ENCODE measurements around the gene HGFAC. TPM values are rescaled to one million over a fixed set of nuclear protein-coding genes. Genes with fewer than 3 reads are reported as not detected.

HGFAC gene
- total and polyA plus RNA-seq, 2 of the 13 experiments (the other 11 are each of a cell fraction or from before 2014, with no cell fraction given): 8.5 to 63.6 TPM

DNA sequence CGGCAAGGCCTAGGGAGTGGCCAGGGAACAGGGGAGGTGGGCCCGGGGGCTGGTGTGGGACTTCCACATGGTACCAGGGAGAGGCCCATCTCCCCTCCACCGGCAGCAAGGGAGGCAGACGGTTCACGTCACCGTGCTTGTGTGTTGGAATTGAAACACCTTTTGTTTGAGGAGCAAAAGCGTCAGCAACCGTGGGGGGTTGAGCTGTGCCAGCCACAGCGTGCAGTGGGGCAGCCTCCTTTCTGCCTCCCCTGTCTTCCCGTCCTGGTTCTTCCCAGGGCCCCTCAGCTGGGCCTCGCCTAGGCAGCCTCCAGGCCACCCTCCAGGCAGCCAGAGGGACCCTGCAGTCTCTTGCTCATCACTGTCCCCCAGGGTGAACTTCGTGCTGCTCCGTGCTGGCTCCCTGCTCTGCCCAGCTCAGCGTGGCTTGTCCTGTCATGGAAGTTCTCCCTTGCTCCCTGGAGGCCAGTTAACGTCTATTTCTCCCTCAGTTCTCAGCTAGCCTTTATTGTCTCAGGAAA is 32.1 kb upstream of the HGFAC start (continued):
- TF ChIP-seq, protein P1, sequence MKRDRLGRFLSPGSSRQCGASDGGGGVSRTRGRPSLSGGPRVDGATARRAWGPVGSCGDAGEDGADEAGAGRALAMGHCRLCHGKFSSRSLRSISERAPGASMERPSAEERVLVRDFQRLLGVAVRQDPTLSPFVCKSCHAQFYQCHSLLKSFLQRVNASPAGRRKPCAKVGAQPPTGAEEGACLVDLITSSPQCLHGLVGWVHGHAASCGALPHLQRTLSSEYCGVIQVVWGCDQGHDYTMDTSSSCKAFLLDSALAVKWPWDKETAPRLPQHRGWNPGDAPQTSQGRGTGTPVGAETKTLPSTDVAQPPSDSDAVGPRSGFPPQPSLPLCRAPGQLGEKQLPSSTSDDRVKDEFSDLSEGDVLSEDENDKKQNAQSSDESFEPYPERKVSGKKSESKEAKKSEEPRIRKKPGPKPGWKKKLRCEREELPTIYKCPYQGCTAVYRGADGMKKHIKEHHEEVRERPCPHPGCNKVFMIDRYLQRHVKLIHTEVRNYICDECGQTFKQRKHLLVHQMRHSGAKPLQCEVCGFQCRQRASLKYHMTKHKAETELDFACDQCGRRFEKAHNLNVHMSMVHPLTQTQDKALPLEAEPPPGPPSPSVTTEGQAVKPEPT (CRISPR knock-in tag; IDR thresholded peaks at IDR 0.05; ENCODE audit: low read depth): no peak
- TF ChIP-seq ZNF256 (CRISPR knock-in tag; conservative IDR thresholded peaks at IDR 0.05) (no peak), TOPORS (CRISPR knock-in tag; IDR thresholded peaks at IDR 0.05) (no peak), HDAC2 (CRISPR knock-in tag; IDR thresholded peaks at IDR 0.05) (no peak), ETV6 (CRISPR knock-in tag; conservative IDR thresholded peaks at IDR 0.05) (no peak)
- TF ChIP-seq, protein P2, sequence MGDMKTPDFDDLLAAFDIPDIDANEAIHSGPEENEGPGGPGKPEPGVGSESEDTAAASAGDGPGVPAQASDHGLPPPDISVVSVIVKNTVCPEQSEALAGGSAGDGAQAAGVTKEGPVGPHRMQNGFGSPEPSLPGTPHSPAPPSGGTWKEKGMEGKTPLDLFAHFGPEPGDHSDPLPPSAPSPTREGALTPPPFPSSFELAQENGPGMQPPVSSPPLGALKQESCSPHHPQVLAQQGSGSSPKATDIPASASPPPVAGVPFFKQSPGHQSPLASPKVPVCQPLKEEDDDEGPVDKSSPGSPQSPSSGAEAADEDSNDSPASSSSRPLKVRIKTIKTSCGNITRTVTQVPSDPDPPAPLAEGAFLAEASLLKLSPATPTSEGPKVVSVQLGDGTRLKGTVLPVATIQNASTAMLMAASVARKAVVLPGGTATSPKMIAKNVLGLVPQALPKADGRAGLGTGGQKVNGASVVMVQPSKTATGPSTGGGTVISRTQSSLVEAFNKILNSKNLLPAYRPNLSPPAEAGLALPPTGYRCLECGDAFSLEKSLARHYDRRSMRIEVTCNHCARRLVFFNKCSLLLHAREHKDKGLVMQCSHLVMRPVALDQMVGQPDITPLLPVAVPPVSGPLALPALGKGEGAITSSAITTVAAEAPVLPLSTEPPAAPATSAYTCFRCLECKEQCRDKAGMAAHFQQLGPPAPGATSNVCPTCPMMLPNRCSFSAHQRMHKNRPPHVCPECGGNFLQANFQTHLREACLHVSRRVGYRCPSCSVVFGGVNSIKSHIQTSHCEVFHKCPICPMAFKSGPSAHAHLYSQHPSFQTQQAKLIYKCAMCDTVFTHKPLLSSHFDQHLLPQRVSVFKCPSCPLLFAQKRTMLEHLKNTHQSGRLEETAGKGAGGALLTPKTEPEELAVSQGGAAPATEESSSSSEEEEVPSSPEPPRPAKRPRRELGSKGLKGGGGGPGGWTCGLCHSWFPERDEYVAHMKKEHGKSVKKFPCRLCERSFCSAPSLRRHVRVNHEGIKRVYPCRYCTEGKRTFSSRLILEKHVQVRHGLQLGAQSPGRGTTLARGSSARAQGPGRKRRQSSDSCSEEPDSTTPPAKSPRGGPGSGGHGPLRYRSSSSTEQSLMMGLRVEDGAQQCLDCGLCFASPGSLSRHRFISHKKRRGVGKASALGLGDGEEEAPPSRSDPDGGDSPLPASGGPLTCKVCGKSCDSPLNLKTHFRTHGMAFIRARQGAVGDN (CRISPR knock-in tag; IDR thresholded peaks at IDR 0.05): peak; percentile 85

All from HepG2 (cell line).